ENCODE measurements around the gene STARD3. TPM values are rescaled to one million over a fixed set of nuclear protein-coding genes. Genes with fewer than 3 reads are reported as not detected.

The STARD3 gene
- total and polyA plus RNA-seq, 7 donors = 21.0 to 59.2 (median 37.0) TPM

GRCh38 chr17:39642291-39643074 lies 5.5 kb downstream of the STARD3 start:
- TF ChIP-seq CTCF (IDR thresholded peaks at IDR 0.05) = no peak
- TF ChIP-seq POLR2A (IDR thresholded peaks at IDR 0.05) = no peak
- TF ChIP-seq POLR2AphosphoS5 (IDR thresholded peaks at IDR 0.05) = no peak
- no peak for TF ChIP-seq EP300 (IDR thresholded peaks at IDR 0.05)
- H3K9me3 ChIP-seq = no peaks in the 10 kb centered on the region
- 82 to 86% methylated on average over 9 of the region's 9 CpGs for WGBS, 2 donors
- H3K27me3 ChIP-seq = no peaks in the 10 kb centered on the region
- no peaks in the 10 kb centered on the region for H3K36me3 ChIP-seq
- H3K27ac ChIP-seq = no peak overlapping the region
- no peak overlapping the region for H3K4me3 ChIP-seq
- no peak for DNase-seq
- intact Hi-C loops (cut with DNase I) = no loop called here
- peaks cover 0 to 52% (median 36%) of the 10 kb centered on the region in 4 donors for H3K4me1 ChIP-seq

GRCh38 chr17:39643271-39643670 lies 6.3 kb downstream of the STARD3 start:
- DNase-seq = no peak
- Histone ChIP-seq H3K4me3 (no peak overlapping the region), H3K27me3 (no peaks in the 10 kb centered on the region), H3K27ac (no peak overlapping the region), H3K9me3 (no peaks in the 10 kb centered on the region), H3K4me1 (peaks cover 0 to 44% (median 29%) of the 10 kb centered on the region in 4 donors), H3K36me3 (no peaks in the 10 kb centered on the region)
- TF ChIP-seq POLR2AphosphoS5 (IDR thresholded peaks at IDR 0.05) (no peak), CTCF (IDR thresholded peaks at IDR 0.05) (no peak), POLR2A (IDR thresholded peaks at IDR 0.05) (no peak), EP300 (IDR thresholded peaks at IDR 0.05) (no peak)
- WGBS, 2 donors = 82 to 84% methylated on average over 4 of the region's 4 CpGs
- intact Hi-C loops (cut with DNase I) = no loop called here

GRCh38 chr17:39647256-39647655 lies 10.3 kb downstream of the STARD3 start:
- intact Hi-C loops (cut with DNase I) = no loop called here

GRCh38 chr17:39648616-39649366 lies 11.8 kb downstream of the STARD3 start:
- no peak overlapping the region for H3K27ac ChIP-seq
- H3K4me1 ChIP-seq = no peaks in the 10 kb centered on the region
- intact Hi-C loops (cut with DNase I) = no loop called here

More at GRCh38 chr17:39647256-39647655, 10.3 kb downstream of the STARD3 start:
- Histone ChIP-seq H3K4me1 (peaks cover 0 to 11% (median 2%) of the 10 kb centered on the region in 4 donors), H3K36me3 (no peaks in the 10 kb centered on the region), H3K9me3 (no peaks in the 10 kb centered on the region), H3K27me3 (no peaks in the 10 kb centered on the region), H3K4me3 (no peak overlapping the region), H3K27ac (no peak overlapping the region)
- no peak for DNase-seq
- TF ChIP-seq POLR2A (IDR thresholded peaks at IDR 0.05) (no peak), CTCF (IDR thresholded peaks at IDR 0.05) (no peak), EP300 (IDR thresholded peaks at IDR 0.05) (no peak), POLR2AphosphoS5 (IDR thresholded peaks at IDR 0.05) (no peak)
- WGBS, 2 donors = 85 to 86% methylated on average over 5 of the region's 5 CpGs

More at GRCh38 chr17:39648616-39649366, 11.8 kb downstream of the STARD3 start:
- WGBS, 2 donors = 83 to 90% methylated on average over 15 of the region's 15 CpGs
- H3K27me3 ChIP-seq = no peaks in the 10 kb centered on the region
- no peak for TF ChIP-seq POLR2AphosphoS5 (IDR thresholded peaks at IDR 0.05)
- no peak for TF ChIP-seq POLR2A (IDR thresholded peaks at IDR 0.05)
- TF ChIP-seq CTCF (IDR thresholded peaks at IDR 0.05) = no peak
- no peak for TF ChIP-seq EP300 (IDR thresholded peaks at IDR 0.05)
- no peak for DNase-seq
- H3K9me3 ChIP-seq = no peaks in the 10 kb centered on the region
- no peaks in the 10 kb centered on the region for H3K36me3 ChIP-seq
- H3K4me3 ChIP-seq = no peak overlapping the region

Data from sigmoid colon (tissue), 7 donors.